HG03103 (cell line): ENCODE measurements around the gene ARHGAP30.
"Not testable (repeated sequence)": the region's sequence is repeated elsewhere in the genome, so short reads cannot be mapped to it uniquely, and the experiment has no call there.

Experiments
- ATAC-seq: cut with Tn5 transposase; IDR thresholded peaks from one replicate; pipeline ENCODE4 v1.9.1; 2021; ENCODE audit warnings: low read depth; ENCODE audit not compliant: unreplicated experiment

Gene ARHGAP30

GRCh38 chr1:161044535-161044907 is 25.2 kb downstream of the ARHGAP30 start:
- no peak for ATAC-seq

GRCh38 chr1:161039546-161039945 is 30.1 kb downstream of the ARHGAP30 start:
- ATAC-seq, result no peak

GRCh38 chr1:161039154-161039545 is 30.5 kb downstream of the ARHGAP30 start:
- no peak for ATAC-seq

- ATAC-seq, result peak; percentile 85
Measured at GRCh38 chr1:161038523-161039153, 31.1 kb downstream of the ARHGAP30 start, which contains the start of gene TSTD1. TSS of gene TSTD1 (minus strand) at chr1:161038964. CDS start at chr1:161038889, 75 bp downstream.

GRCh38 chr1:161037661-161038522 is 31.8 kb downstream of the ARHGAP30 start:
- no peak for ATAC-seq

- no peak for ATAC-seq
Measured at GRCh38 chr1:161033751-161034150, 35.9 kb downstream of the ARHGAP30 start.

- ATAC-seq, result no peak
Measured at GRCh38 chr1:161032409-161032808, 37.3 kb downstream of the ARHGAP30 start.

GRCh38 chr1:161031874-161032273 is 37.8 kb downstream of the ARHGAP30 start:
- ATAC-seq, result no peak

- ATAC-seq, result not testable (repeated sequence)
Measured at GRCh38 chr1:161029466-161029865, 40.2 kb downstream of the ARHGAP30 start.

GRCh38 chr1:161026954-161027353 is 42.7 kb downstream of the ARHGAP30 start:
- ATAC-seq, result not testable (repeated sequence)

GRCh38 chr1:161022432-161022831 is 47.3 kb downstream of the ARHGAP30 start:
- ATAC-seq, result not testable (repeated sequence)

- no peak for ATAC-seq
Measured at GRCh38 chr1:161021970-161022353, 47.7 kb downstream of the ARHGAP30 start.

- ATAC-seq, result peak; percentile 84
Measured at GRCh38 chr1:161021165-161021969, 48.3 kb downstream of the ARHGAP30 start.

GRCh38 chr1:161020509-161021164 is 49.1 kb downstream of the ARHGAP30 start, which contains the start of gene F11R:
TSS of gene F11R (minus strand) at chr1:161021152. CDS start at chr1:161021073, 79 bp downstream.
- peak; percentile 30 for ATAC-seq

- ATAC-seq, result no peak
Measured at GRCh38 chr1:161019751-161020495, 49.8 kb downstream of the ARHGAP30 start.

- not testable (repeated sequence) for ATAC-seq
Measured at GRCh38 chr1:161019111-161019660, 50.5 kb downstream of the ARHGAP30 start.

- ATAC-seq, result no peak
Measured at GRCh38 chr1:161018631-161018930, 51.1 kb downstream of the ARHGAP30 start.

- no peak for ATAC-seq
Measured at GRCh38 chr1:161017756-161018630, 51.7 kb downstream of the ARHGAP30 start.

GRCh38 chr1:161017181-161017580 is 52.5 kb downstream of the ARHGAP30 start:
- not testable (repeated sequence) for ATAC-seq
